ENCODE results near the gene CDX1. TPM values are rescaled to one million over a fixed set of nuclear protein-coding genes. Genes with fewer than 3 reads are reported as not detected.

The CDX1 gene
- total RNA-seq, 4 donors from 2014 or later, result not detected

GRCh38 chr5:150186897-150187296 lies 20.3 kb downstream of the CDX1 start:
- peaks cover 0 to 15% (median 6%) of the 10 kb centered on the region in 3 donors for H3K4me1 ChIP-seq

GRCh38 chr5:150188146-150188842 lies 21.7 kb downstream of the CDX1 start:
- no peak for TF ChIP-seq POLR2A (IDR thresholded peaks at IDR 0.05)
- TF ChIP-seq, protein P1, sequence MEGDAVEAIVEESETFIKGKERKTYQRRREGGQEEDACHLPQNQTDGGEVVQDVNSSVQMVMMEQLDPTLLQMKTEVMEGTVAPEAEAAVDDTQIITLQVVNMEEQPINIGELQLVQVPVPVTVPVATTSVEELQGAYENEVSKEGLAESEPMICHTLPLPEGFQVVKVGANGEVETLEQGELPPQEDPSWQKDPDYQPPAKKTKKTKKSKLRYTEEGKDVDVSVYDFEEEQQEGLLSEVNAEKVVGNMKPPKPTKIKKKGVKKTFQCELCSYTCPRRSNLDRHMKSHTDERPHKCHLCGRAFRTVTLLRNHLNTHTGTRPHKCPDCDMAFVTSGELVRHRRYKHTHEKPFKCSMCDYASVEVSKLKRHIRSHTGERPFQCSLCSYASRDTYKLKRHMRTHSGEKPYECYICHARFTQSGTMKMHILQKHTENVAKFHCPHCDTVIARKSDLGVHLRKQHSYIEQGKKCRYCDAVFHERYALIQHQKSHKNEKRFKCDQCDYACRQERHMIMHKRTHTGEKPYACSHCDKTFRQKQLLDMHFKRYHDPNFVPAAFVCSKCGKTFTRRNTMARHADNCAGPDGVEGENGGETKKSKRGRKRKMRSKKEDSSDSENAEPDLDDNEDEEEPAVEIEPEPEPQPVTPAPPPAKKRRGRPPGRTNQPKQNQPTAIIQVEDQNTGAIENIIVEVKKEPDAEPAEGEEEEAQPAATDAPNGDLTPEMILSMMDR (IDR thresholded peaks at IDR 0.05), result no peak
- TF ChIP-seq EP300 (IDR thresholded peaks at IDR 0.05), result no peak
- no peak for TF ChIP-seq POLR2AphosphoS5 (IDR thresholded peaks at IDR 0.05)
- no peaks in the 10 kb centered on the region for H3K9me3 ChIP-seq
- H3K27me3 ChIP-seq, result peaks cover 44% of the 10 kb centered on the region
- H3K4me3 ChIP-seq, result no peak overlapping the region
- no peaks in the 10 kb centered on the region for H3K36me3 ChIP-seq
- H3K27ac ChIP-seq, result no peak overlapping the region
- peaks cover 0 to 8% (median 6%) of the 10 kb centered on the region in 3 donors for H3K4me1 ChIP-seq
- WGBS, 2 donors (ENCODE audit: low coverage in 1 of 2), result 40% methylated on average over 1 of the region's 3 CpGs; no CpG with 5 or more reads in 1 of the 2 donors
- no peak for ATAC-seq

More at GRCh38 chr5:150186897-150187296, 20.3 kb downstream of the CDX1 start:
- Histone ChIP-seq H3K27ac (no peak overlapping the region), H3K36me3 (no peaks in the 10 kb centered on the region), H3K9me3 (no peaks in the 10 kb centered on the region), H3K4me3 (no peak overlapping the region), H3K27me3 (peaks cover 39% of the 10 kb centered on the region)
- TF ChIP-seq, protein P1 (IDR thresholded peaks at IDR 0.05), result no peak
- no peak for TF ChIP-seq POLR2AphosphoS5 (IDR thresholded peaks at IDR 0.05)
- no peak for TF ChIP-seq POLR2A (IDR thresholded peaks at IDR 0.05)
- no peak for TF ChIP-seq EP300 (IDR thresholded peaks at IDR 0.05)
- 56 to 69% methylated on average over 3 to 4 of the region's 4 CpGs for WGBS, 2 donors (ENCODE audit: low coverage in 1 of 2)
- no peak for ATAC-seq

GRCh38 chr5:150189326-150189725 lies 22.7 kb downstream of the CDX1 start:
- Histone ChIP-seq H3K4me3 (no peak overlapping the region), H3K9me3 (no peaks in the 10 kb centered on the region), H3K36me3 (no peaks in the 10 kb centered on the region), H3K27me3 (peaks cover 44% of the 10 kb centered on the region), H3K4me1 (peaks cover 0 to 8% (median 6%) of the 10 kb centered on the region in 3 donors), H3K27ac (no peak overlapping the region)
- TF ChIP-seq, protein P1 (IDR thresholded peaks at IDR 0.05), result no peak
- no peak for TF ChIP-seq EP300 (IDR thresholded peaks at IDR 0.05)
- TF ChIP-seq POLR2AphosphoS5 (IDR thresholded peaks at IDR 0.05), result no peak
- TF ChIP-seq POLR2A (IDR thresholded peaks at IDR 0.05), result no peak
- WGBS, 2 donors (ENCODE audit: low coverage in 1 of 2), result 58 to 75% methylated on average over 2 to 3 of the region's 3 CpGs
- ATAC-seq, result no peak

DNA sequence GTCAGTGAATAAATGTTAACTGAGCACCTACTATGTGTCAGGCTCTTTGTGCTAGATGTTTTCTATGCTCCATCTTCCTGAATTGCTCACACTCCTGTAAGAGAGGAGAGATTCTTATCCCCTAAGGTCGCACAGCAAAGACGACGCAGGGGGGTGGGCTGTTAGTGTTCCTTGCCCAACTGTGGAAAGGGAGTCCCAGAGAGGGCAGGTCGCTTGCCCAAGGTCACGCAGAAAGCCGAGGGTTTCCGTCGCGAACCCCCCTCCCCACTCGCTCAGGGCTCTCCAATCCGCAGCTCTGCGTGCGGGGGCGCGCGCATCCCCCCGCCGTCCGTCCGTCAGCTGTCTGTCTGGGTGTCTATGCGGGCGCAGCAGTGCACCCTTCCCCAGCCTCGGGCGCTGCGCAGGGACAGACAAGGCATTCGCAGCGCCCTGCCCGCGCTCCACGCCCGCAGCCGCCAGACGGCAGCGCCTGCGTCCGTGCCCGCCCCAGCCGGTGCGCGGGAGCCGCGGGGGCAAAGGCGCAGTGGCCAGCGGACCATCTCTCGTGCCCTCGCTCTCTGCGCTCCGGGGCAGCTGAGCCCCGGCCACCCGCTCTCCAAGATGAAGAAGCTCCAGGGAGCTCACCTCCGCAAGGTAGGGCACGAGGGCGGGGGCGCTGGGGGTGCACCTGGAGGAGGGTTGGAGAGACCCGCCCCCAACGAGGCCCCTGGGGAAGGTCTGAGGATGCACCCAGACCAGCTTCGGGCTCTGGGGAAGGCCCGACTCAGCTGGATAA lies 23.3 kb downstream of the CDX1 start, which contains the start of gene SLC6A7:
TSS of gene SLC6A7 (plus strand) at position 335 of the 775 bp plus-strand sequence. CDS start at position 601, 266 bp downstream.
- TF ChIP-seq POLR2A (IDR thresholded peaks at IDR 0.05), result no peak
- TF ChIP-seq, protein P1 (IDR thresholded peaks at IDR 0.05), result no peak
- Histone ChIP-seq H3K27me3 (peaks cover 44% of the 10 kb centered on the region), H3K9me3 (no peaks in the 10 kb centered on the region), H3K4me3 (peak within 1 kb of the TSS in 1 of 2 donors; percentile 10), H3K36me3 (no peaks in the 10 kb centered on the region), H3K4me1 (peaks cover 0 to 8% (median 6%) of the 10 kb centered on the region in 3 donors), H3K27ac (no peak within 1 kb of the TSS)
- WGBS, 2 donors (ENCODE audit: low coverage in 1 of 2), result 20 to 31% methylated on average over 1 to 3 of the region's 58 CpGs
- no peak for ATAC-seq
